Panc1 (cell line): Measurements from ENCODE around the gene CAMKV. TPM values are rescaled to one million over a fixed set of nuclear protein-coding genes. Genes with fewer than 3 reads are reported as not detected.

Source experiments
- ATAC-seq: fragments of 200-7000 bp; cut with Tn5 transposase; 2 replicates; pipeline ENCODE4 v1.9.1; 2020; ENCODE audit warnings: mild to moderate bottlenecking, moderate library complexity
- BruUV-seq: library from RNA; stranded (reverse); fragments of 400-500 nt; replicated peaks from 2 replicates; lab custom pipeline; 2021; lab: Mats Ljungman, UMichigan
- CTCF ChIA-PET: fragments of 300-600 bp; sonication (Branson Sonifier 250); formaldehyde crosslinking; loops from one replicate; lab custom pipeline; 2022; ENCODE audit warnings: antibody characterized with exemption; lab: Charles Lee
- POLR2A ChIA-PET: fragments of 300-600 bp; sonication (Branson Sonifier 250); formaldehyde crosslinking; loops from one replicate; lab custom pipeline; 2022; ENCODE audit warnings: antibody characterized with exemption; lab: Charles Lee
- DNase-seq: peaks from one replicate; pipeline ENCODE4 v3.0.0-alpha.2; 2010; ENCODE audit warnings: low read depth, low spot score
- H3K27ac ChIP-seq: 2 replicates; pipeline ENCODE4 v1.5.1; 2011; ENCODE audit warnings: mild to moderate bottlenecking, low read length, inconsistent platforms
- H3K27me3 ChIP-seq: fragments of 200-500 bp; sonication (Bioruptor generic); 2 replicates; pipeline ENCODE4 v1.6.0; 2014; ENCODE audit warnings: low read length, inconsistent platforms; ENCODE audit not compliant: control insufficient read depth, insufficient read depth
- H3K36me3 ChIP-seq: fragments of 200-500 bp; sonication (Bioruptor generic); 2 replicates; pipeline ENCODE4 v1.5.1; 2014; ENCODE audit warnings: inconsistent platforms, mild to moderate bottlenecking, low read length, moderate library complexity; ENCODE audit not compliant: control insufficient read depth, insufficient read depth
- H3K4me1 ChIP-seq: 2 replicates; pipeline ENCODE4 v1.5.1; 2011; ENCODE audit warnings: inconsistent platforms, mild to moderate bottlenecking, low read length, moderate library complexity; ENCODE audit not compliant: control insufficient read depth, insufficient read depth
- H3K4me3 ChIP-seq, 2 experiments: 2 replicates each; pipeline ENCODE4 v1.5.1; 2011 to 2012; ENCODE audit warnings: low read depth in 2 of 2, low read length in 2 of 2, mild to moderate bottlenecking in 2 of 2, inconsistent platforms in 1 of 2, moderate library complexity in 1 of 2
- H3K9me3 ChIP-seq: fragments of 200-500 bp; sonication (Bioruptor generic); 2 replicates; pipeline ENCODE4 v1.5.1; 2014; ENCODE audit warnings: low read depth, mild to moderate bottlenecking, inconsistent platforms, low read length, moderate library complexity; ENCODE audit not compliant: control insufficient read depth, insufficient read depth
- POLR2AphosphoS5 ChIP-seq: IDR thresholded peaks from 2 replicates; pipeline ENCODE4 v1.6.1; 2012; ENCODE audit warnings: mild to moderate bottlenecking, low read depth, low read length, moderate library complexity
- SIN3A ChIP-seq: IDR thresholded peaks from 2 replicates; pipeline ENCODE4 v1.6.1; 2012; ENCODE audit warnings: low read depth, mild to moderate bottlenecking, low read length, moderate library complexity, borderline replicate concordance; ENCODE audit not compliant: insufficient read depth
- TCF7L2 ChIP-seq: IDR thresholded peaks from 2 replicates; pipeline ENCODE4 v1.6.1; 2011; ENCODE audit warnings: mild to moderate bottlenecking, low read depth, low read length, inconsistent platforms
- in situ Hi-C: cut with HindIII; loops from 2 replicates; pipeline ENCODE4 v1.10.0; 2016; ENCODE audit warnings: low sequenced_read_pairs, low pct_unique_long_range_greater_than_20kb
- intact Hi-C: fragments of 100-400 bp; cut with micrococcal nuclease; formaldehyde crosslinking; loops from one replicate; pipeline ENCODE4 v1.10.0; 2022; ENCODE audit not compliant: unreplicated experiment
- total RNA-seq: library from RNA; stranded (reverse); gene quantifications from one replicate; pipeline ENCODE4 v1.2.1, GENCODE V29; 2021; ENCODE audit not compliant: unreplicated experiment
- TF ChIP-seq, protein P1 (sequence below), 2 experiments: IDR thresholded peaks; 2 replicates each; pipeline ENCODE4 v1.6.1; 2011 to 2012; ENCODE audit warnings: low read depth in 2 of 2, control low read depth in 1 of 2, low read length in 1 of 2, mild to moderate bottlenecking in 1 of 2, moderate library complexity in 1 of 2; ENCODE audit not compliant: insufficient read depth in 1 of 2
- TF ChIP-seq, protein P2 (sequence below): fragments of 450-650 bp; IDR thresholded peaks from 2 replicates; pipeline ENCODE4 v1.5.1; 2017; ENCODE audit warnings: mild to moderate bottlenecking

Gene CAMKV
- total RNA-seq, 1 experiment from 2014 or later = 0.85 TPM

DNA sequence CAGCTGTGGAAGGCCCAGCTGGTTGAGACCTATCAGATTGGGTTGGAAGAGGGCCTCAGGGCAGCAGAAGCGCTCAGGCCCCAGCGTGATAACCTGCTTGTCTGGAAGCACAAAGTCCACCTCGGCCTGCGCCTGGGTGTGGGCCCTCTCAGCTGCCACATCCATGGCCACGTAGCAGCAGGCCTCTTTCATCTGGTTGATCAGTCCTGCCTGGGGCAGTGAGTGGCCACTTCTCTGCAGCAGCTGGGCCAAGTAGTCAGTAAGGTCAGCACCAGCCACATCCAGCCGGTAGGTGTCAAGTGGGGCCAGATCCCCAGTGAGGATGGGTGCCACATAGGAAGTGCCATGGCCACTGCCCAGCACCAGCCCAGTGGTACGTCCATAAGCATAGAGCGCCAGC is 3.9 kb upstream of the CAMKV start:
- H3K36me3 ChIP-seq = no peaks in the 10 kb centered on the region
- TF ChIP-seq TCF7L2 (no peak), SIN3A (no peak), POLR2AphosphoS5 (no peak)
- TF ChIP-seq, protein P1, sequence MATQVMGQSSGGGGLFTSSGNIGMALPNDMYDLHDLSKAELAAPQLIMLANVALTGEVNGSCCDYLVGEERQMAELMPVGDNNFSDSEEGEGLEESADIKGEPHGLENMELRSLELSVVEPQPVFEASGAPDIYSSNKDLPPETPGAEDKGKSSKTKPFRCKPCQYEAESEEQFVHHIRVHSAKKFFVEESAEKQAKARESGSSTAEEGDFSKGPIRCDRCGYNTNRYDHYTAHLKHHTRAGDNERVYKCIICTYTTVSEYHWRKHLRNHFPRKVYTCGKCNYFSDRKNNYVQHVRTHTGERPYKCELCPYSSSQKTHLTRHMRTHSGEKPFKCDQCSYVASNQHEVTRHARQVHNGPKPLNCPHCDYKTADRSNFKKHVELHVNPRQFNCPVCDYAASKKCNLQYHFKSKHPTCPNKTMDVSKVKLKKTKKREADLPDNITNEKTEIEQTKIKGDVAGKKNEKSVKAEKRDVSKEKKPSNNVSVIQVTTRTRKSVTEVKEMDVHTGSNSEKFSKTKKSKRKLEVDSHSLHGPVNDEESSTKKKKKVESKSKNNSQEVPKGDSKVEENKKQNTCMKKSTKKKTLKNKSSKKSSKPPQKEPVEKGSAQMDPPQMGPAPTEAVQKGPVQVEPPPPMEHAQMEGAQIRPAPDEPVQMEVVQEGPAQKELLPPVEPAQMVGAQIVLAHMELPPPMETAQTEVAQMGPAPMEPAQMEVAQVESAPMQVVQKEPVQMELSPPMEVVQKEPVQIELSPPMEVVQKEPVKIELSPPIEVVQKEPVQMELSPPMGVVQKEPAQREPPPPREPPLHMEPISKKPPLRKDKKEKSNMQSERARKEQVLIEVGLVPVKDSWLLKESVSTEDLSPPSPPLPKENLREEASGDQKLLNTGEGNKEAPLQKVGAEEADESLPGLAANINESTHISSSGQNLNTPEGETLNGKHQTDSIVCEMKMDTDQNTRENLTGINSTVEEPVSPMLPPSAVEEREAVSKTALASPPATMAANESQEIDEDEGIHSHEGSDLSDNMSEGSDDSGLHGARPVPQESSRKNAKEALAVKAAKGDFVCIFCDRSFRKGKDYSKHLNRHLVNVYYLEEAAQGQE (IDR thresholded peaks at IDR 0.05; ENCODE audit: insufficient read depth in 1 of 2, low read depth in 2 of 2, low read length in 1 of 2) = no peak
- TF ChIP-seq, protein P2, sequence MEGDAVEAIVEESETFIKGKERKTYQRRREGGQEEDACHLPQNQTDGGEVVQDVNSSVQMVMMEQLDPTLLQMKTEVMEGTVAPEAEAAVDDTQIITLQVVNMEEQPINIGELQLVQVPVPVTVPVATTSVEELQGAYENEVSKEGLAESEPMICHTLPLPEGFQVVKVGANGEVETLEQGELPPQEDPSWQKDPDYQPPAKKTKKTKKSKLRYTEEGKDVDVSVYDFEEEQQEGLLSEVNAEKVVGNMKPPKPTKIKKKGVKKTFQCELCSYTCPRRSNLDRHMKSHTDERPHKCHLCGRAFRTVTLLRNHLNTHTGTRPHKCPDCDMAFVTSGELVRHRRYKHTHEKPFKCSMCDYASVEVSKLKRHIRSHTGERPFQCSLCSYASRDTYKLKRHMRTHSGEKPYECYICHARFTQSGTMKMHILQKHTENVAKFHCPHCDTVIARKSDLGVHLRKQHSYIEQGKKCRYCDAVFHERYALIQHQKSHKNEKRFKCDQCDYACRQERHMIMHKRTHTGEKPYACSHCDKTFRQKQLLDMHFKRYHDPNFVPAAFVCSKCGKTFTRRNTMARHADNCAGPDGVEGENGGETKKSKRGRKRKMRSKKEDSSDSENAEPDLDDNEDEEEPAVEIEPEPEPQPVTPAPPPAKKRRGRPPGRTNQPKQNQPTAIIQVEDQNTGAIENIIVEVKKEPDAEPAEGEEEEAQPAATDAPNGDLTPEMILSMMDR = no peak
- intact Hi-C loops = no loop called here
- BruUV-seq = no TSS peak
- no peaks in the 10 kb centered on the region for H3K4me1 ChIP-seq
- H3K27ac ChIP-seq = no peak overlapping the region
- DNase-seq (no peak), ATAC-seq (no peak)
- no peaks in the 10 kb centered on the region for H3K27me3 ChIP-seq
- in situ Hi-C loops = no loop called here
- H3K4me3 ChIP-seq = no peak overlapping the region
- H3K9me3 ChIP-seq = no peaks in the 10 kb centered on the region
- CTCF ChIA-PET = no interaction called here
- POLR2A ChIA-PET = no interaction called here

DNA sequence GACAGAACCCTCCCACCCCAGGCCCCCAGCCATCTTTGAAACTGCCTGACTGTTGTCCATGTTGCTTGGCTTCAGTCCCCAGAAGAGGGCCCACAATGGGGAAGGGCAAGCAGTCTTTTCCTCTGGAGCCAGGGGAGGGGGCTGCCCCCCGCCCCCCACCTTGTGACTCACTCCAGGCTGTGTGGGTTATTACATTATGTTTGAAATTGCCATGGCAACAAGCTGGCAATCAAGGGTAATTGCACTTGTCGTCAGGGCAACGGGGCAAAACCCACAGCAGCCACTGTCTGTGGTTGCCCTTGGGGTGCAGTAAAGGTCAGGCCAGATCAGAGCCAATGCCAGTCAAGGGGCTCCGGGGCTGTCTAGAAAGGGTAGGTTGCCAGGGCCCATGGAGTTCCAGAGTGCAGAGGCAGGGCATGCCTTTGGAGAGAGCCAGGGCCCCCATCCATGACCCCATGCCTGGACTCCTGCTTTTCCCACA is 3.1 kb upstream of the CAMKV start:
- in situ Hi-C loops (no loop called here), intact Hi-C loops (no loop called here)
- H3K4me1 ChIP-seq = no peaks in the 10 kb centered on the region
- TF ChIP-seq POLR2AphosphoS5 = no peak
- TF ChIP-seq SIN3A = no peak
- TF ChIP-seq, protein P2 = no peak
- no peak for TF ChIP-seq TCF7L2
- TF ChIP-seq, protein P1 (IDR thresholded peaks at IDR 0.05; ENCODE audit: insufficient read depth in 1 of 2, low read depth in 2 of 2, low read length in 1 of 2) = no peak
- no TSS peak for BruUV-seq
- no peak overlapping the region for H3K27ac ChIP-seq
- no peaks in the 10 kb centered on the region for H3K36me3 ChIP-seq
- H3K4me3 ChIP-seq = no peak overlapping the region
- H3K9me3 ChIP-seq = no peaks in the 10 kb centered on the region
- POLR2A ChIA-PET = no interaction called here
- ATAC-seq (no peak), DNase-seq (no peak)
- CTCF ChIA-PET = no interaction called here
- H3K27me3 ChIP-seq = no peaks in the 10 kb centered on the region
